Measurements from ENCODE around the gene MTHFD2L.

MTHFD2L gene

DNA sequence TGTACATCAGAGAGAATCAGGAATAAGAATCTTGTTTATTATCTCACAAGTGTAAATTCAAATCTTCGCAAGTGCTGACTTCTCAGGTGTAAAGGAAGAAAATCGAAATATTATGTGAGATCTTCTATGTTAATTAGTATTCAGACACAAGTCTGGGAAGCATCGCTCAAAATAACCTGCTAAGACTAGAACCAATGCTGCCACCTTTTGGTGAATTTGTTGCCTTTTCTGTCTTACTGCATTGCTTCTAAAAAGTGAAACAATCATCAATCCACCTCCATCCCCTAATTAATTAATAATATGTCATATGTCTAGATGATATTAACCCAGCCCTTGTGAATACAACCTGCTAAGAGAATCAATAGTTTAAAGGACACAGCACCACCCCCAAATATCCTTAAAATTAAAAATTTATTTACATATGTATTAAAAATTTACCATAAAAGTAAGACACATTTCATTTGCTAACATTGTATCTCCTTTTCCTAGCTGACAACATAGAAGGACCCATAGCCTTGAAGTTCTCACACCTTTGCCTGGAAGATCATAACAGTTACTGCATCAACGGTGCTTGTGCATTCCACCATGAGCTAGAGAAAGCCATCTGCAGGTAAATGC is 153.9 kb downstream of the MTHFD2L start:
- Histone ChIP-seq H3K4me1 (ENCODE audit: control insufficient read depth, insufficient read depth, low read length) (no peaks in the 10 kb centered on the region), H3K27ac (ENCODE audit: extremely low read depth, low read depth, low read length) (no peak overlapping the region), H3K36me3 (ENCODE audit: control insufficient read depth in 2 of 2, insufficient read depth in 1 of 2, low read length in 2 of 2) (no peaks in the 10 kb centered on the region), H3K4me3 (ENCODE audit: low read depth, low read length) (no peak overlapping the region), H3K9me3 (ENCODE audit: control insufficient read depth, insufficient read depth, low read depth, low read length) (no peaks in the 10 kb centered on the region)
- CTCF ChIA-PET: interaction anchor here (0.6 to 1.8 kb wide), 5 partner anchors 51 to 360 kb away, joined by 3 to 14 read pairs (median 4); no protein-coding TSS in a partner anchor
- POLR2A ChIA-PET: no interaction called here
- TF ChIP-seq ZNF37A (tag by site-specific recombination; IDR thresholded peaks at IDR 0.05) (no peak), ZNF391 (tag by site-specific recombination; IDR thresholded peaks at IDR 0.05; ENCODE audit: borderline replicate concordance, low read depth) (no peak), ZFP37 (tag by site-specific recombination; IDR thresholded peaks at IDR 0.05) (no peak), ZNF654 (tag by site-specific recombination; IDR thresholded peaks at IDR 0.05; ENCODE audit: low read depth) (peak; percentile 69), ZNF707 (tag by site-specific recombination; IDR thresholded peaks at IDR 0.05) (no peak), ZNF548 (tag by site-specific recombination; IDR thresholded peaks at IDR 0.05) (no peak)
- TF ChIP-seq, protein P1, sequence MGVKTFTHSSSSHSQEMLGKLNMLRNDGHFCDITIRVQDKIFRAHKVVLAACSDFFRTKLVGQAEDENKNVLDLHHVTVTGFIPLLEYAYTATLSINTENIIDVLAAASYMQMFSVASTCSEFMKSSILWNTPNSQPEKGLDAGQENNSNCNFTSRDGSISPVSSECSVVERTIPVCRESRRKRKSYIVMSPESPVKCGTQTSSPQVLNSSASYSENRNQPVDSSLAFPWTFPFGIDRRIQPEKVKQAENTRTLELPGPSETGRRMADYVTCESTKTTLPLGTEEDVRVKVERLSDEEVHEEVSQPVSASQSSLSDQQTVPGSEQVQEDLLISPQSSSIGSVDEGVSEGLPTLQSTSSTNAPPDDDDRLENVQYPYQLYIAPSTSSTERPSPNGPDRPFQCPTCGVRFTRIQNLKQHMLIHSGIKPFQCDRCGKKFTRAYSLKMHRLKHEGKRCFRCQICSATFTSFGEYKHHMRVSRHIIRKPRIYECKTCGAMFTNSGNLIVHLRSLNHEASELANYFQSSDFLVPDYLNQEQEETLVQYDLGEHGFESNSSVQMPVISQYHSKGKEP (tag by site-specific recombination; IDR thresholded peaks at IDR 0.05): no peak
- TF ChIP-seq, protein P2, sequence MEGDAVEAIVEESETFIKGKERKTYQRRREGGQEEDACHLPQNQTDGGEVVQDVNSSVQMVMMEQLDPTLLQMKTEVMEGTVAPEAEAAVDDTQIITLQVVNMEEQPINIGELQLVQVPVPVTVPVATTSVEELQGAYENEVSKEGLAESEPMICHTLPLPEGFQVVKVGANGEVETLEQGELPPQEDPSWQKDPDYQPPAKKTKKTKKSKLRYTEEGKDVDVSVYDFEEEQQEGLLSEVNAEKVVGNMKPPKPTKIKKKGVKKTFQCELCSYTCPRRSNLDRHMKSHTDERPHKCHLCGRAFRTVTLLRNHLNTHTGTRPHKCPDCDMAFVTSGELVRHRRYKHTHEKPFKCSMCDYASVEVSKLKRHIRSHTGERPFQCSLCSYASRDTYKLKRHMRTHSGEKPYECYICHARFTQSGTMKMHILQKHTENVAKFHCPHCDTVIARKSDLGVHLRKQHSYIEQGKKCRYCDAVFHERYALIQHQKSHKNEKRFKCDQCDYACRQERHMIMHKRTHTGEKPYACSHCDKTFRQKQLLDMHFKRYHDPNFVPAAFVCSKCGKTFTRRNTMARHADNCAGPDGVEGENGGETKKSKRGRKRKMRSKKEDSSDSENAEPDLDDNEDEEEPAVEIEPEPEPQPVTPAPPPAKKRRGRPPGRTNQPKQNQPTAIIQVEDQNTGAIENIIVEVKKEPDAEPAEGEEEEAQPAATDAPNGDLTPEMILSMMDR (tag by site-specific recombination; IDR thresholded peaks at IDR 0.05): 0 out of 2 replicates have a peak, but pooled peaks have one; percentile 19
- TF ChIP-seq, protein P3, sequence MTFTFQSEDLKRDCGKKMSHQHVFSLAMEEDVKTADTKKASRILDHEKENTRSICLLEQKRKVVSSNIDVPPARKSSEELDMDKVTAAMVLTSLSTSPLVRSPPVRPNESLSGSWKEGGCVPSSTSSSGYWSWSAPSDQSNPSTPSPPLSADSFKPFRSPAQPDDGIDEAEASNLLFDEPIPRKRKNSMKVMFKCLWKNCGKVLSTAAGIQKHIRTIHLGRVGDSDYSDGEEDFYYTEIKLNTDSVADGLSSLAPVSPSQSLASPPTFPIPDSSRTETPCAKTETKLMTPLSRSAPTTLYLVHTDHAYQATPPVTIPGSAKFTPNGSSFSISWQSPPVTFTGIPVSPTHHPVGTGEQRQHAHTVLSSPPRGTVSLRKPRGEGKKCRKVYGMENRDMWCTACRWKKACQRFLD (tag by site-specific recombination; IDR thresholded peaks at IDR 0.05): no peak

DNA sequence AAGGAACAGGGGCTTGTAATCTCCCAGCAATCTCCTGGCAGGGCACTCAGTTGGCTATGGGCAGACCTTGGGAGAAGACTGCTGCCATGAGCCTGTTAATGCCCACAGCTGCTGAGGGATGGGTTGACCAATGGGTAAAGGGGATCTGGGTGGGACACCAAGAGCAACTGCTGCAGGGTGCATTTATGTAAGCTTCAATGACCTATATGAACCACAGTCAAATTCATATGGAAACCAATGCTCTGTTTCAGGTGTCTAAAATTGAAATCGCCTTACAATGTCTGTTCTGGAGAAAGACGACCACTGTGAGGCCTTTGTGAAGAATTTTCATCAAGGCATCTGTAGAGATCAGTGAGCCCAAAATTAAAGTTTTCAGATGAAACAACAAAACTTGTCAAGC is 156.4 kb downstream of the MTHFD2L start:
- Histone ChIP-seq H3K36me3 (ENCODE audit: control insufficient read depth in 2 of 2, insufficient read depth in 1 of 2, low read length in 2 of 2) (no peaks in the 10 kb centered on the region), H3K9me3 (ENCODE audit: control insufficient read depth, insufficient read depth, low read depth, low read length) (no peaks in the 10 kb centered on the region), H3K4me1 (ENCODE audit: control insufficient read depth, insufficient read depth, low read length) (no peaks in the 10 kb centered on the region), H3K27ac (ENCODE audit: extremely low read depth, low read depth, low read length) (no peak overlapping the region), H3K4me3 (ENCODE audit: low read depth, low read length) (no peak overlapping the region)
- CTCF ChIA-PET: interaction anchor here (1.6 kb wide), 1 partner anchor 126 kb away, joined by 7 read pairs; no protein-coding TSS in a partner anchor
- POLR2A ChIA-PET: no interaction called here
- TF ChIP-seq ZNF146 (tag by site-specific recombination; IDR thresholded peaks at IDR 0.05) (no peak), ZNF138 (tag by site-specific recombination; IDR thresholded peaks at IDR 0.05; ENCODE audit: borderline replicate concordance) (no peak), ZBTB21 (tag by site-specific recombination; IDR thresholded peaks at IDR 0.05) (no peak), ZNF223 (tag by site-specific recombination; IDR thresholded peaks at IDR 0.05) (no peak), ZNF791 (tag by site-specific recombination; IDR thresholded peaks at IDR 0.05) (no peak), ZNF366 (tag by site-specific recombination; conservative IDR thresholded peaks at IDR 0.05) (no peak), ZNF37A (tag by site-specific recombination; IDR thresholded peaks at IDR 0.05) (no peak), ZNF558 (tag by site-specific recombination; IDR thresholded peaks at IDR 0.05) (no peak), ZNF112 (tag by site-specific recombination; IDR thresholded peaks at IDR 0.05) (no peak), SALL2 (tag by site-specific recombination; IDR thresholded peaks at IDR 0.05; ENCODE audit: borderline replicate concordance) (no peak), TRIM28 (IDR thresholded peaks at IDR 0.05; ENCODE audit: borderline replicate concordance, low read length) (no peak), ZNF311 (tag by site-specific recombination; IDR thresholded peaks at IDR 0.05; ENCODE audit: borderline replicate concordance) (no peak), ZNF76 (tag by site-specific recombination; IDR thresholded peaks at IDR 0.05; ENCODE audit: borderline replicate concordance, low read depth) (no peak), MZF1 (tag by site-specific recombination; IDR thresholded peaks at IDR 0.05; ENCODE audit: borderline replicate concordance) (no peak), SCRT1 (tag by site-specific recombination; IDR thresholded peaks at IDR 0.05; ENCODE audit: borderline replicate concordance) (no peak), ZNF544 (tag by site-specific recombination; IDR thresholded peaks at IDR 0.05) (no peak)
- TF ChIP-seq, protein P4, sequence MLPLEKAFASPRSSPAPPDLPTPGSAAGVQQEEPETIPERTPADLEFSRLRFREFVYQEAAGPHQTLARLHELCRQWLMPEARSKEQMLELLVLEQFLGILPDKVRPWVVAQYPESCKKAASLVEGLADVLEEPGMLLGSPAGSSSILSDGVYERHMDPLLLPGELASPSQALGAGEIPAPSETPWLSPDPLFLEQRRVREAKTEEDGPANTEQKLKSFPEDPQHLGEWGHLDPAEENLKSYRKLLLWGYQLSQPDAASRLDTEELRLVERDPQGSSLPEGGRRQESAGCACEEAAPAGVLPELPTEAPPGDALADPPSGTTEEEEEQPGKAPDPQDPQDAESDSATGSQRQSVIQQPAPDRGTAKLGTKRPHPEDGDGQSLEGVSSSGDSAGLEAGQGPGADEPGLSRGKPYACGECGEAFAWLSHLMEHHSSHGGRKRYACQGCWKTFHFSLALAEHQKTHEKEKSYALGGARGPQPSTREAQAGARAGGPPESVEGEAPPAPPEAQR (tag by site-specific recombination; IDR thresholded peaks at IDR 0.05): no peak
- TF ChIP-seq, protein P2 (tag by site-specific recombination; IDR thresholded peaks at IDR 0.05): no peak
